K562 (cell line): ENCODE results near the gene MBD2. TPM values are rescaled to one million over a fixed set of nuclear protein-coding genes. Genes with fewer than 3 reads are reported as not detected.
A peak's percentile ranks its signal among the peaks of the same experiment; 100 is the strongest.

ENCODE experiments used
- ATAC-seq: fragments of 200-7000 bp; cut with Tn5 transposase; 3 replicates; pipeline ENCODE4 v1.9.1; 2020; ENCODE audit warnings: moderate library complexity
- BruUV-seq: library from RNA; stranded (reverse); fragments of 400-500 nt; replicated peaks from 2 replicates; lab custom pipeline; 2021; lab: Mats Ljungman, UMichigan
- CTCF ChIA-PET: fragments of 300-600 bp; formaldehyde crosslinking; extraction: SDS; loops from one replicate; lab custom pipeline; 2021; ENCODE audit warnings: low intra/inter-chr PET ratio; lab: Yijun Ruan, JAX
- POLR2A ChIA-PET: fragments of 300-600, 350-650 bp; sonication (Branson Sonifier 250); formaldehyde crosslinking; extraction: SDS; loops from one replicate; lab custom pipeline; 2021; ENCODE audit warnings: antibody characterized with exemption, inconsistent platforms; lab: Yijun Ruan, JAX
- DNase-seq, 4 experiments: peaks; one replicate each; pipeline versions ENCODE4 v3.0.0 to v3.0.0-alpha.2; 2011 to 2018; ENCODE audit warnings: low spot score in 3 of 4, mixed read lengths in 3 of 4; ENCODE audit errors: extremely low read depth in 1 of 4
- FAIRE-seq: peaks from 2 replicates; lab custom pipeline; 2011; peaks lifted over from hg19 to GRCh38; lab: Jason Lieb, UNC
- H2AFZ ChIP-seq: 2 replicates; pipeline ENCODE4 v1.6.0; 2011; ENCODE audit warnings: low read depth, low read length, control low read depth, inconsistent platforms
- H3K27ac ChIP-seq: fragments of 200-600 bp; 3 replicates; pipeline ENCODE4 v1.8.0; 2011; ENCODE audit warnings: low read depth, mild to moderate bottlenecking, control low read depth, inconsistent platforms, low read length, moderate library complexity, mixed read lengths; ENCODE audit errors: extremely low read depth
- H3K27me3 ChIP-seq, 2 experiments: fragments of 300-600 bp in 1 of 2; 2 replicates in 1 of 2; 3 replicates in 1 of 2; pipeline versions ENCODE4 v1.6.0 to v1.8.0; 2011; ENCODE audit warnings: inconsistent platforms in 2 of 2, low read length in 2 of 2, mild to moderate bottlenecking in 1 of 2, mixed read lengths in 1 of 2, moderate library complexity in 1 of 2; ENCODE audit not compliant: control insufficient read depth in 2 of 2, insufficient read depth in 2 of 2
- H3K36me3 ChIP-seq: fragments of 300-600 bp; 3 replicates; pipeline ENCODE4 v1.8.0; 2011; ENCODE audit warnings: mild to moderate bottlenecking, low read length, inconsistent platforms; ENCODE audit not compliant: control insufficient read depth, insufficient read depth
- H3K4me1 ChIP-seq, 2 experiments: fragments of 200-600 bp in 1 of 2; replicated peaks in 1 of 2; 2 replicates in 1 of 2; 3 replicates in 1 of 2; pipeline versions ENCODE4 v1.5.1 to v1.8.0; 2011; ENCODE audit warnings: inconsistent platforms in 2 of 2, low read length in 2 of 2, mild to moderate bottlenecking in 1 of 2, mixed read lengths in 1 of 2, moderate library complexity in 1 of 2; ENCODE audit not compliant: control insufficient read depth in 2 of 2, insufficient read depth in 2 of 2
- H3K4me2 ChIP-seq: 2 replicates; pipeline ENCODE4 v1.6.1; 2011; ENCODE audit warnings: low read length, control low read depth, inconsistent platforms, mixed read lengths; ENCODE audit not compliant: insufficient read depth
- H3K4me3 ChIP-seq: fragments of 200-600 bp; sonication (generic), shearing (Covaris generic); 2 replicates; pipeline ENCODE4 v1.5.1; 2016; ENCODE audit warnings: control low read depth, inconsistent platforms
- H3K79me2 ChIP-seq: fragments of 200-600 bp; 3 replicates; pipeline ENCODE4 v1.8.0; 2011; ENCODE audit warnings: low read length, inconsistent platforms; ENCODE audit not compliant: control insufficient read depth, insufficient read depth
- H3K9ac ChIP-seq, 2 experiments: 2 replicates each; pipeline versions ENCODE4 v1.6.0 to v1.6.1; 2011; ENCODE audit warnings: low read depth in 2 of 2, low read length in 2 of 2, control low read depth in 1 of 2, inconsistent platforms in 1 of 2, mild to moderate bottlenecking in 1 of 2, mixed read lengths in 1 of 2; ENCODE audit not compliant: insufficient read depth in 1 of 2
- H3K9me1 ChIP-seq: one replicate; pipeline ENCODE4 v1.6.0; 2011; ENCODE audit warnings: inconsistent platforms, mild to moderate bottlenecking, low read length, moderate library complexity; ENCODE audit not compliant: control insufficient read depth, insufficient read depth
- H3K9me3 ChIP-seq: replicated peaks from 2 replicates; pipeline ENCODE4 v1.5.1; 2011; ENCODE audit warnings: low read depth, low read length, inconsistent platforms; ENCODE audit not compliant: control insufficient read depth, insufficient read depth
- H4K20me1 ChIP-seq: replicated peaks from 2 replicates; pipeline ENCODE4 v1.6.1; 2011; ENCODE audit warnings: low read length, inconsistent platforms, mixed read lengths; ENCODE audit not compliant: control insufficient read depth, insufficient read depth
- HDAC8 ChIP-seq: fragments of 450-650 bp; IDR thresholded peaks from 2 replicates; pipeline ENCODE4 v1.6.1; 2016; ENCODE audit warnings: mild to moderate bottlenecking, missing genetic modification characterization, moderate library complexity, missing compliant biosample characterization
- JUN ChIP-seq, 2 experiments: sonication (generic) in 1 of 2; formaldehyde crosslinking in 1 of 2; IDR thresholded peaks; 2 replicates each; pipeline versions ENCODE4 v1.6.1 to v1.8.0; 2012 to 2022; ENCODE audit warnings: borderline replicate concordance in 2 of 2, mild to moderate bottlenecking in 2 of 2, improper control_type of control experiment in 1 of 2, low read depth in 1 of 2, low read length in 1 of 2, missing genetic modification reagents in 1 of 2
- KDM5B ChIP-seq: fragments of 200-600 bp; sonication (generic); IDR thresholded peaks from 2 replicates; pipeline ENCODE4 v1.6.1; 2012; ENCODE audit warnings: low read depth, mild to moderate bottlenecking, moderate library complexity, low read length, control low read depth, inconsistent platforms; ENCODE audit not compliant: insufficient replicate concordance
- KLF10 ChIP-seq: fragments of 250-450 bp; sonication (Bioruptor Pico); IDR thresholded peaks from 2 replicates; pipeline ENCODE4 v1.6.1; 2021; ENCODE audit warnings: matching md5 sums
- MAFG ChIP-seq: fragments of 450-650 bp; conservative IDR thresholded peaks from 2 replicates; pipeline ENCODE4 v1.6.1; 2016; ENCODE audit warnings: missing genetic modification characterization, missing compliant biosample characterization
- MEF2A ChIP-seq: IDR thresholded peaks from 2 replicates; pipeline ENCODE4 v1.6.1; 2011; ENCODE audit warnings: low read depth, mild to moderate bottlenecking, low read length, moderate library complexity; ENCODE audit not compliant: control insufficient read depth
- SIN3A ChIP-seq, 2 experiments: fragments of 150-350 bp in 1 of 2; IDR thresholded peaks; 2 replicates each; pipeline ENCODE4 v1.6.1; 2011 to 2016; ENCODE audit warnings: borderline replicate concordance in 2 of 2, low read depth in 2 of 2, low read length in 2 of 2, mild to moderate bottlenecking in 2 of 2, moderate library complexity in 2 of 2; ENCODE audit not compliant: control insufficient read depth in 1 of 2
- STAG1 ChIP-seq: sonication (generic); formaldehyde crosslinking; IDR thresholded peaks from 2 replicates; pipeline ENCODE4 v1.5.0; 2020; ENCODE audit warnings: missing genetic modification reagents, borderline replicate concordance
- XRCC5 ChIP-seq: fragments of 200-400 bp; formaldehyde crosslinking; IDR thresholded peaks from 2 replicates; pipeline ENCODE4 v1.6.1; 2017; ENCODE audit warnings: low read depth, mild to moderate bottlenecking, low read length
- ZNF165 ChIP-seq: fragments of 250-450 bp; sonication (Bioruptor Pico); IDR thresholded peaks from 2 replicates; pipeline ENCODE4 v1.4.0; 2020; ENCODE audit warnings: borderline replicate concordance
- ZNF584 ChIP-seq: fragments of 200-800 bp; sonication (Bioruptor generic); IDR thresholded peaks from 2 replicates; pipeline ENCODE4 v1.6.1; 2016; ENCODE audit warnings: low read depth, mild to moderate bottlenecking, missing genetic modification characterization, missing compliant biosample characterization
- ZZZ3 ChIP-seq: fragments of 450-650 bp; IDR thresholded peaks from 2 replicates; pipeline ENCODE4 v1.6.1; 2016; ENCODE audit warnings: antibody characterized with exemption, mild to moderate bottlenecking, moderate library complexity
- WGBS: fragments of 100-300 bp; shearing (Covaris generic); methylation state at CpG from one replicate; pipeline ENCODE4 v1.1.6; 2016; ENCODE audit warnings: low coverage, mixed read lengths; ENCODE audit not compliant: insufficient coverage; ENCODE audit errors: missing lambda C conversion rate; 5-methylcytosine and 5-hydroxymethylcytosine counted together
- in situ Hi-C: fragments of 300-500 bp; cut with MboI; formaldehyde crosslinking; loops from 4 replicates; pipeline ENCODE4 v1.15.0; 2018; ENCODE audit warnings: inconsistent platforms, mixed read lengths
- intact Hi-C: fragments of 100-400 bp; cut with micrococcal nuclease; formaldehyde crosslinking; loops from 2 replicates; pipeline ENCODE4 v1.14.2; 2022
- polyA plus RNA-seq, 8 experiments: library from polyadenylated mRNA; depleted of rRNA in 4 of 8; stranded (reverse) in 5 of 8; unstranded in 3 of 8; fragments of >200 nt; fragmentation: Nextera tagmentation in 2 of 8; fragmentation: Illumina TruSeq in 1 of 8; extraction: Ambion mirVana in 2 of 8; extraction: Trizol in 1 of 8; gene quantifications; 2 replicates each; pipeline versions ENCODE4 v1.2.1 to v1.2.3, GENCODE V29; 2011 to 2014; ENCODE audit warnings: inconsistent platforms in 1 of 8, missing spikeins in 1 of 8
- total RNA-seq, 7 experiments: library from RNA; depleted of rRNA in 6 of 7; stranded (reverse); fragments of >200 nt in 6 of 7; fragmentation: Illumina TruSeq in 2 of 7; extraction: Trizol in 2 of 7; gene quantifications; 2 replicates each; pipeline versions ENCODE4 v1.2.1 to v1.2.3, GENCODE V29; 2011 to 2021; ENCODE audit warnings: low replicate concordance in 1 of 7
- TF ChIP-seq, protein P1 (sequence below): sonication (generic); formaldehyde crosslinking; IDR thresholded peaks from 2 replicates; pipeline ENCODE4 v1.8.0; 2022; ENCODE audit warnings: missing genetic modification reagents, mild to moderate bottlenecking, moderate library complexity, borderline replicate concordance
- TF ChIP-seq, protein P2 (sequence below), 2 experiments: IDR thresholded peaks in 1 of 2; conservative IDR thresholded peaks in 1 of 2; 2 replicates each; pipeline ENCODE4 v1.6.1; 2016; ENCODE audit warnings: low read depth in 2 of 2, mild to moderate bottlenecking in 1 of 2, missing compliant biosample characterization in 1 of 2, missing genetic modification characterization in 1 of 2, moderate library complexity in 1 of 2
- TF ChIP-seq, protein P3 (sequence below): fragments of 250-450 bp; sonication (Bioruptor Pico); IDR thresholded peaks from 2 replicates; pipeline ENCODE4 v1.5.0; 2021

The MBD2 gene
- total and polyA plus RNA-seq, 9 of the 15 experiments (the other 6 are each of a cell fraction or from before 2014, with no cell fraction given) = 4.4 to 40.2 (median 13.9) TPM

DNA sequence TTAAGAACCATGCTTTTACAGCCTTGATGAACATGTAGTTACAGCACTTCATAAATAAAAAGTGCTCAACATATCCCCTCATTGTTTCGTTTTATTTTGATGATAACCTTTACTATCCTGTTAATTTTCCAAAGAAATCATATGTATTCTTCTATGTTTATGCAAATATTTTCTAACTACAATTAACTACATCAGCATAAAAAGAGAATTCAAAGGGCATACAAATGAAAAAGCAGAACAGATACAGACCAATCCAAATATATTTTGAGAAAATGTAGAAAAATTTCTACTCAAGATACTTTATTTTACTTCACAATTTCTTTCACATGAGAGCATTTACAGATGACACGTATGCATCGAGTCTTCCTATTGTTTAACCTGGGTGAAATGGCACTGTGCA lies 69.1 kb downstream of the MBD2 start:
- no peak overlapping the region for H3K27ac ChIP-seq
- H3K9me3 ChIP-seq = no peaks in the 10 kb centered on the region
- ChIA-PET POLR2A (no interaction called here), CTCF (no interaction called here)
- H3K9me1 ChIP-seq = no peaks in the 10 kb centered on the region
- H4K20me1 ChIP-seq = no peaks in the 10 kb centered on the region
- in situ Hi-C loops (no loop called here), intact Hi-C loops (no loop called here)
- no peak overlapping the region for H3K4me2 ChIP-seq
- DNase-seq (no peak), ATAC-seq (no peak), FAIRE-seq (no peak)
- peaks cover 40% of the 10 kb centered on the region for H3K36me3 ChIP-seq
- BruUV-seq = no TSS peak
- H3K4me1 ChIP-seq = no peaks in the 10 kb centered on the region
- no peak overlapping the region for H2AFZ ChIP-seq
- H3K4me3 ChIP-seq = no peak overlapping the region
- no peaks in the 10 kb centered on the region for H3K27me3 ChIP-seq
- 85% methylated on average over 3 of the region's 3 CpGs for WGBS
- H3K79me2 ChIP-seq = no peaks in the 10 kb centered on the region
- H3K9ac ChIP-seq = no peak overlapping the region
- TF ChIP-seq ZNF584 (no peak), ZZZ3 (no peak), XRCC5 (no peak), ZNF165 (CRISPR knock-in tag) (no peak), JUN (IDR thresholded peaks at IDR 0.05; ENCODE audit: borderline replicate concordance, low read depth, low read length) (no peak), JUN (CRISPR knock-in tag; IDR thresholded peaks at IDR 0.05; ENCODE audit: borderline replicate concordance) (no peak), STAG1 (CRISPR knock-in tag) (no peak), MEF2A (no peak), SIN3A (IDR thresholded peaks at IDR 0.05; ENCODE audit: borderline replicate concordance in 2 of 2, control insufficient read depth in 1 of 2, low read depth in 2 of 2, low read length in 2 of 2) (no peak), KLF10 (CRISPR knock-in tag) (no peak), KDM5B (no peak), MAFG (tag) (0 out of 2 replicates have a peak, but pooled peaks have one; percentile 8), HDAC8 (no peak)
- TF ChIP-seq, protein P1, sequence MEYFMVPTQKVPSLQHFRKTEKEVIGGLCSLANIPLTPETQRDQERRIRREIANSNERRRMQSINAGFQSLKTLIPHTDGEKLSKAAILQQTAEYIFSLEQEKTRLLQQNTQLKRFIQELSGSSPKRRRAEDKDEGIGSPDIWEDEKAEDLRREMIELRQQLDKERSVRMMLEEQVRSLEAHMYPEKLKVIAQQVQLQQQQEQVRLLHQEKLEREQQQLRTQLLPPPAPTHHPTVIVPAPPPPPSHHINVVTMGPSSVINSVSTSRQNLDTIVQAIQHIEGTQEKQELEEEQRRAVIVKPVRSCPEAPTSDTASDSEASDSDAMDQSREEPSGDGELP (CRISPR knock-in tag) = no peak
- TF ChIP-seq, protein P2, sequence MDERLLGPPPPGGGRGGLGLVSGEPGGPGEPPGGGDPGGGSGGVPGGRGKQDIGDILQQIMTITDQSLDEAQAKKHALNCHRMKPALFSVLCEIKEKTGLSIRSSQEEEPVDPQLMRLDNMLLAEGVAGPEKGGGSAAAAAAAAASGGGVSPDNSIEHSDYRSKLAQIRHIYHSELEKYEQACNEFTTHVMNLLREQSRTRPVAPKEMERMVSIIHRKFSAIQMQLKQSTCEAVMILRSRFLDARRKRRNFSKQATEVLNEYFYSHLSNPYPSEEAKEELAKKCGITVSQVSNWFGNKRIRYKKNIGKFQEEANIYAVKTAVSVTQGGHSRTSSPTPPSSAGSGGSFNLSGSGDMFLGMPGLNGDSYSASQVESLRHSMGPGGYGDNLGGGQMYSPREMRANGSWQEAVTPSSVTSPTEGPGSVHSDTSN (CRISPR knock-in tag; IDR thresholded peaks at IDR 0.05; ENCODE audit: low read depth) = no peak
- TF ChIP-seq, protein P2 (tag; conservative IDR thresholded peaks at IDR 0.05; ENCODE audit: low read depth) = no peak
- TF ChIP-seq, protein P3, sequence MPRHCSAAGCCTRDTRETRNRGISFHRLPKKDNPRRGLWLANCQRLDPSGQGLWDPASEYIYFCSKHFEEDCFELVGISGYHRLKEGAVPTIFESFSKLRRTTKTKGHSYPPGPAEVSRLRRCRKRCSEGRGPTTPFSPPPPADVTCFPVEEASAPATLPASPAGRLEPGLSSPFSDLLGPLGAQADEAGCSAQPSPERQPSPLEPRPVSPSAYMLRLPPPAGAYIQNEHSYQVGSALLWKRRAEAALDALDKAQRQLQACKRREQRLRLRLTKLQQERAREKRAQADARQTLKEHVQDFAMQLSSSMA (CRISPR knock-in tag) = no peak
